DMS79 treated with DMSO at 0.1 percent for 48 hours (cell line): Measurements from ENCODE around the gene ZNF683.
"Not testable (repeated sequence)": the region's sequence is repeated elsewhere in the genome, so short reads cannot be mapped to it uniquely, and the experiment has no call there.

ENCODE experiments used
- DNase-seq: peaks from one replicate; lab custom pipeline; 2025; lab: John Stamatoyannopoulos, UW

Gene ZNF683

DNA sequence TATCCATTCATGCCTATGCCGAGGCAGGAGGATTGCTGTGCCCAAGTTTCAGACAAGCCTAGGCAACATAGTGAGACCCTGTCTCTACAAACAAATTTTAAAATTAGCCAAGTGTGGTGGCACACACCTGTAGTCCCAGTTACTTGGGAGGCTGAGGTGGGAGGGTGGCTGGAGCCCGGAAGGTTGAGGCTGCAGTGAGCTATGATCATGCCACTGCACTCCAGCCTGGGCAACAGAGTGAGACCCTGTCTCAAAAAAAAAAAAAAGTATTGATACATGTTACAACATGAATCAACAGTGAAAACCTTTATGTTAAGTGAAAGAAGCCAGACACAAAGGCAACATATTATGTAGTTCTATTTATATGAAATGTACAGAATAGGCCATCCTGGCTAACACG is 12.5 kb upstream of the ZNF683 start:
- not testable (repeated sequence) for DNase-seq

DNA sequence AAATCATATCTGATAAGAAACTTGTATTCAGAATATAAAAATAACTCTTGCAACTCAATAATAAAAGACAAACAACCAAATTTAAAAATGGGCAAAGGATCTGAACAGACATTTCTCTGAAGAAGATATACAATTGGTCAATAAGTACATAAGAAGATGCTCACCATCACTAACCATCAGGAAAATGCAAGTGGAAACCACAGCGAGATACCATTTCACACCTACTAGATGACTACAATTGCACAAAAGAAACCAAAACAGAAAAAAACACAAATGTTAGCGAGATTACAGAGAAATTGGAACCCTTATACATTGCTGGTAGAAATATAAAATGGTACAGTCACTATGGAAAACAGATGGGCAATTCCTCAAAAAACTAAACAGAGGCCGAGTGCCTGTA is 11.5 kb upstream of the ZNF683 start:
- DNase-seq = no peak

DNA sequence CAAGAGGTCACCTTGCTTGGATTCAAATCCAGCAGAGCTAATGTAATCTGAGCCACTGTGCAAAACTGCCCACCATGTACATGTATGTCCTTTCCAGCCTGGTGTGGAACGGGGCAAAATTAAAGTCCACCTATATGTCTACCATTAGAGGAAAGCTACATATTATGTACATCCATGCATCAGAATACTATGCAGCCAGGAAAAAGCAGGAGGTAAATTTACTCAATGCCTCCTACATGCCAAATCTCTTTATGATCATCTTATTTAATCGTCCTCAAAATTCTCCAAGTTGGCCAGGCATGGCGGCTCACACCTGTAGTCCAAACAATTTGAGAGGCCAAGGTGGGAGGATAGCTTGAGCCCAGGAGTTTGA is 6.3 kb upstream of the ZNF683 start:
- DNase-seq = no peak

DNA sequence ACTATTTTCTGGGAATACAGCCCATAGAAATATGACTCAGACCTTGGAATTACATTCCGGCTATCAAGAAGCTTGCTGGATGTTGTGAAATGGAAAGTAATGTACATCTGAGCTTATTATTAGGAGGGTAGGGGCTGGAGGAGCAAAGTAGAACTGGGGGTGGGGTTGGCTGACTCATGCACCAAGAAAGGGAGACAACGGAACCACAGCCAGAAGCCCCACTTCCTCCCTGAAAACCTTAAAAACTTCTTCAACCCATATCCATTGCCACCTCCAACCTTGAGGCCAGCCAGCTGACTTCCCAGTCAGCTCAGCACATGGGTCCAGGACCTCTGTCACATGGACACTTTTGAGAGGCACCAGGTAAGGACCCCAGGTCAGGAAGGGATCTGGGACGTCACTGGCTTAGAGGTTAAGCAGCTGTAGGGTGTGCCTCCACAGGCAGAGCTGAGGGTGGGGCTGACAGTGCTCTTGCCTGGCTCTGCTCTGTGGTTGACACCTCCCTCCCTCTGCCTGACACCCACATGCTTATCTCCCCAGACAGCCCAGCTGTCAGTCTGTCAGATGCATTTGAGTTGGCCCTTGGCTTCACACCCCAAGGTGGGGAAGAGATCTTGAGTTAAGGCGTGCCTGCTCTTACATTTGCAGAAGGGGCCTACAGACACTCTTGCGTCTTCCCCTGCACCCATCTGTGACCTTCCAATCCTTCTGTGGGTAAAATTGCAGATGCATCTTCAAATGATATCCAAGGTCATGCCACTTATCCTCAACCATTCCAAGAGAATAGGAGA is 5.7 kb upstream of the ZNF683 start:
- no peak for DNase-seq

DNA sequence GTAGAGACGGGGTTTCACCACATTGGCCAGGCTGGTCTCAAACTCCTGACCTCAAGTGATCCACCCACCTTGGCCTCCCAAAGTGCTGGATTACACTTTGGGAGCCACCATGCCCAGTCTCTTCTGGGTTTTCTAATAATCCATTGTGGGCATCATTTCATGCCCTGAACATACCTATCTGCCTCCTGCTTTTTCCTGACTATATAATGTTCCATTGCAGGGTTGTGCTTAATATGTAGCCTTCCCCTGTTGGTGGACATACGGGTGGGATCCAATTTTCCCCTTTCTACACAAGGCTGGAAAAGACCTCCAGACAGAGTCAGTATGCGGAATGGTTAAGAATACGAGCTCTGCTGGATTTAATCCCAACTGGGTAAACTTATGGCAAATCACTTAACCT is 3.5 kb upstream of the ZNF683 start:
- no peak for DNase-seq

DNA sequence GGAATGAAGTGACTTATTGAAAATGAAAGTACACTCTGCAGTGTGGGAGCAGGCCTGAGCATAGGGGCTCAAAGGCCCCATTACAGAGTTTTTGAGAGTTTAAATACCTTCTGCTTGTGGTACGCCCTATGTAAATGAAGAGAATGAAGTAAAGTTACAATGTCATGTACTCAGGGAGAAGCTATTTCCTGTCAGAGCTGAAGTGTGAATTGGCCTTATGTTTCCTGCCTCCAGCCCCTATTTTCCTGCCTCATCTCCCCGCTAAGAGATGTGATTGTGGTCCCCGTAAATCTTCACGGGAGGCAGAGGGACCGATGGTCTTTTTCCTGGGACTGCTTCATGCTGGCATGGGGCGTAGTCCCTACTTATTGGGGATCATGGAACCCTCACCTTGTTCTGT is 2.5 kb upstream of the ZNF683 start:
- no peak for DNase-seq

DNA sequence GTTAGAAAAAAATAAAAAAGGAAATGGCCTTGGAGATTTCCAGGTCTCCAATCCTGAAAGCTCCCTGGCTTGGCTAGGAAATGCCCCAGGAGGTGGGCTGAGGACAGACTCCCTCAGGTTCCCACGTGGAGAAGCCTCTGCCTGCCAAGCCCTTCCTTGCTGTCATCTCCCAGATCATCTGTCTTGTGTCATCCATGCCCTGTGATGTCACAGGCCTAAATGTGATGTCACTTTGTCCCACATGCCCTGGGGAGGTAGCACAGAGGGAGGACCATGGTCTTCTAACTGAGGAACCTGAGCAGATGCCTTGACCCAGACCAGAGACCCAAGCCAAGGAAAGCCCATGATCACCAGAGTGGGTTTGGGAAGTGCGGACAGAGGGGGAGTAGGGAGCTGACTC is 1.8 kb upstream of the ZNF683 start:
- DNase-seq = not testable (repeated sequence)

DNA sequence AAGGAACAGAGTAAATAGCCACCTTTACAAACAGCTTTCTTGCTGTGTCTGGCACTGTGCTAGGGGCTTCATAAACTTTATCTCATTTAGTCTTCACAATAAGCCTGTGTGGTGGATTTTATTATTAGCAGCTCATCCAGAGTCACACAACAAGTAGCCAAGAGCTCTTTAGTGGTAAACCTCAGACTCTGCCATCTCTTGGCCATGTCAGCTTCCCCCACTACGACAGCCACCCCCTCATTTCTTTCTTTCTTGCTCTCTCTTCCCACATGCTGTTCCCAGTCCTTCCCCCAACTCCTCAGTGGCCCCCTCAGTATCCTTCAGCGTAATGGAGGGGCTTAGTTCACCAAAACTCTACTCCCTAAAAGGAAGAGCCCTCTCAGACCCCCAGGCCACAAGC is 1.2 kb upstream of the ZNF683 start:
- DNase-seq = no peak

DNA sequence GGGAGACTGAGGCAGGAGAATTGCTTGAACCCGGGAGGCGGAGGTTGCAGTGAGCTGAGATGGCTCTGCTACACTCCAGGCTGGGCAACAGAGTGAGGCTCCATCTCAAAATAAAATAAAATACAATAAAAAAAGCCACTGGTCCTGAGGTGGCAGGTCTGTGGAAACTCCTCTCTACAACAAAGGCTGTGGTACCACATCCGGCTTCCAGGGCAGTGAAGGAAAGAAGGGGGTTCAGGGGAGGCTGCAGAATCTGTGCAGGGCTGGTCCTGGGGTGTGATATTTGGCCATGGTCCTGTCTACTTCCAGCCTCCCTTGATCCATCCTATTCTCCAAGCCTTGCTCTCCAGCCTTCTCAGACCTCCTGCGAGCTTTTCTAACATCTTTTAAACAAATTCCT is 731 bp upstream of the ZNF683 start:
- DNase-seq = no peak

DNA sequence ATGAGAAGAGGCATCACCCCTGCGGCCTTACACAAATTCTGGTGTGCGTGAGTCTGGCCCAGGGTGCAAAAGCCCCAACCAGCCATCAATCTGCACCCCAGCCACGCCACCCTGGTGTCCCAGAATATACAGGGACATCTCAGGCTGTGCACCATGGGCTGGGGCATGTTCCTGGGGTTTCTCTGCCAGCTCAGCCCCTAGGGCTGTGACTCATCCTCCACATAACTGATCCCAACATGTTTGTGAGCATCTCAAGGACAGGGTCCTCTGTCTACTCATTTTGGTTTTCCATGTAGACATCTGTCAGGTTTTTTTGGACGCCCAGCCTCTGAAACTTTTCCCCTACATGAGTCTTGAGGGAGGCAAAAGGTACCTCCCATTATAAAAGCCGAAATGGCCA is 511 bp downstream of the ZNF683 start:
- no peak for DNase-seq

DNA sequence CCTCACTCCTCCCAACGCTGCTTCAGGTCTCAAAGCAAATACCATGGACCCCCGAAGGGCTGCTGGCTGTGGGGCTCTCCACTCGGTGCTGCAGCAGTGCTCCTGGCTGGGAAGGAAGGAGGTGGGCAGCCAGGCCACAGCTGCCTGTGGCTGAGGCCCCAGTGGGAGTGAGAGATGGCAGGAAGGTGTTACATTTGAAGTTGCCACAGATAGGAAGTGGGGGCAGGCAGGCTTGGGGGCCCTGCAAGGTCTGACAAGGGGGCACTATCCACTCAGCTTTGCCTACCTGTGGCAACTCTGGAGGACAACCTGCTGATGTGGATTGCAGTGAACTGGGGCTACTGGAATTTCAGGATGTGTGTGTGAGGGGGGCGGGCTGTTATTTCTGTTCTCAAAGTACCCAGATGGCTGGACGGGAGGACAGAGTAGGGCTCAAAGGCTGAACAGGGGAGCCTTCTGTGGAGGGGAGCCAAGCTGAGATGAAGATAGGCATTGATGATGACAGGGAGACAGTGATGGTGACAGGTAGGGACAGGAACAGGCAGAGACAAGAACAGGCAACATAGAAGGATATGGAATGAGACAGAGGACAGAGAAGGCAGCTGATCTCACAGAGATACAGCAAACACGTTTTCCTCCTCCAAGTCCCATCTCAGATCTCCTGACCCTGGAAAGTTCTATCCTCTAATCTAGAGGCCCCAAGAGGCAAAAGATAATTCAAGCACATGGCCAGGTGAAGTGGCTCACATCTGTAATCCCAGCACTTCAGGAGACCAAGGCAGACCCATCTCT is 1.8 kb downstream of the ZNF683 start:
- no peak for DNase-seq

DNA sequence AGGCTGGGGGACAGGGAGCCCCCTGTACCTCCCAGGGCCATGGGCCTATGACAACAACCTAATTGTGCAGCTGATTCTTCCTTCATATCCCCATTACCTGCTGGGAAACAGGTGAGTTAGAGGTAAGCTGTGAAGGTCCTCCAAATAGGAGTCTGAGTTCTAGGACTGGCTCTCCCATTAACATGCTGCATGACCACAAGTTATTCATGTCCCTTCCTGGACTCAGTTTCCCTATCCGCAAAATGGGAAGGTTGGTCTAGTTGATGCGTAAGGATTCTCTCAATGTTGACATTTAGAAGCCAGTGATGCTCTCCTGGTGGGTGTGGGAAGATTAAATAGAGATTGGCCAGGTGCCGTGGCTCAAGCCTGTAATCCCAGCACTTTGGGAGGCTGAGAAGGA is 4.1 kb downstream of the ZNF683 start:
- no peak for DNase-seq

DNA sequence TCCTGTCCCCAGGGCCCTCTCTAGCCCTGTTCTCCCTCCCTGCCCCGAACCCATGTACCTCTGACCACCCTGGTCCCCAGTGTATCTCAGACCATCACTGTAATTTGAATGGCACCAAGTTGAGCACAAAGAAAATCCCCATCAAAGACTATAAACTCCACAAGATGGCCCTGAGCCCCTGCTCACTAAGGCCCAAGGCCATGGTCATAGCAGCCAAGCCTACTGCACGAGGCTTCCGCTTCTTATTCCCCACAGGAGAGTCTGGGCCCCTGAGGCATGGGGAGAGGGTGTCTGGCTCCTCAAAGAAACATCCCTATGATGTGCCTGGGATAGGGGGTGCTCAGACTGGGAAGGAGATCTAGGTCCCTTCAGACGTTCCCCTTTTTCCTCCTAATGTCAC is 4.5 kb downstream of the ZNF683 start:
- DNase-seq = no peak

DNA sequence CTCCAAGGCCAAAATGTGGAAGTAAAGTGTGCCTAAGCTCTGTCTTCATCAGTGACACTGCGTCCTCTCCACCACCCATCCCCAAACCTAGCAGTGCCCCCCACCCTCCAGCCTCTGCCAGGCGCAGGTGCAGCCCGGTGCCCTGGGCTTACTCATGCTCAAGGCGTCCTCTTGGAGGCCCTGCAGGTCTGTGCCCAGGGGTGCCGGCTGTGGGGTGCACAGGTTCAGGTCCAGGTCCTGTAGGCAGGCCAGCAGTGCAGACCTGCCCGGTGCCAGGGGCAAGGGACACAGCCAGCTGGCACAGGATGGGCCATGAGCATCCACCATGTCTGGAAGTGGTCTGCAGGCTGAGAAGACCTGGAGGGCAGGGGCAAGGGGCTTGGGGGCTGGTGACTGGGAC is 5.1 kb downstream of the ZNF683 start:
- DNase-seq = no peak

DNA sequence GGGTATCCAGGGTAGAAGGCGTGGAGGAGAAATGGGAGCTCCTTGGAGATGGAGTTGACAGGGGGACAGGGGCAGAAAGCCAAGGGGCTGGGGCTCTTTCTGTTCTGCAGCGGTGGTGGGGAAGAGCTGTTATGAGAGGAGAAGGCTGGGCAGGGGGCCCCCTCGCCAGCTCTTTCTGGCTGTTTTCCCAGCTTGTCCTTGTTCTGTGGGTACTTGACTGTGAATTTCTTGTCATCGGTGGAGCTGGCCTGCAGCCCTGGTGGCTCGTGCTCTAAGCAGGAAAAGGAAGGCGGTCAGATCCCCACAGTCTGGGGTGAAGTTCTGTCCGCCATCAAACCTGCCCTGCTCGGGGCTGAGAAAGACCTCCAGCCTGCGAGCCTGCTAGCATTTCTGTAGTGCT is 7.6 kb downstream of the ZNF683 start:
- DNase-seq = peak; percentile 88

DNA sequence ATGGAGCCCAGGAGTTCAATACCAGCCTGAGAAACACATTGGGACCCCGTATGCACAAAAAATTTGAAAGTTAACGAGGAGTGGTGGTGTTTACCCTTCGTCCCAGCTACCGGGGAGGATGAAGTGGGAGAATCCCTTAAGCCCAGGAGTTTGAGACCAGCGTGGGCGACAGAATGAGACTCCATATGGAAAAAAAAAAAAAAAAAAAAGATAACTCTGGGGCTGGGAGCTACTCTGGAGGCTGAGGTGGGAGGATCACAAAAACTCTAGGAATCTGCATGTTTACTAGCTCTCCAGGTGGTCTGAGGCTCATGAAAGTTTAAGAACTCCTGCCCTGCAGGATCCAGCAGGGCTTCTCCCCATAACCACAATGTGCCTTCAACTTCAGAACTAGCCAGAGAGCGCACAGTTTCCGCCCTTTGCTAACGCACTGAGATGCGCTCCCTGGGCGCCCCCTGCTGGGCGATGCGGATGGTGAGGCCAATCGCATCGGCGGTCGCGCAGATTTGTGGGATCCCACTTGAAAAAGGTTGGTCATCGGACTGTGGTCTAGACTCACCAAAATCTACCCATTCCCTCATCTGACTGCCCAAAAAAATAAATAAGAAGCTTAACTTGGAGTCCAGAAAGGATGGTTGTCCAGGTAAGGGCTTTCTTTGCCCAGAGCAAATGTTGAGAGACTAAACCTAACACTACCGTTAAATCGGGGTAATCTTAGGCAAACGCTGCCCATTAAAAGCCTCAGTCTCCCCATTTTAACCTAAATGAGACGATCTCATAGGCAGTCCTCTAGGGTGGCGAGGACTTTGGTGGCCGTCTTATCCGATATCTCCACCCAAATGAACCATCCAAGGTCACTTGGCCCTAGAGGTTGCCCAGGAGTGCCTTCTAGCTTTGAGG is 8.8 kb downstream of the ZNF683 start:
- DNase-seq = no peak

DNA sequence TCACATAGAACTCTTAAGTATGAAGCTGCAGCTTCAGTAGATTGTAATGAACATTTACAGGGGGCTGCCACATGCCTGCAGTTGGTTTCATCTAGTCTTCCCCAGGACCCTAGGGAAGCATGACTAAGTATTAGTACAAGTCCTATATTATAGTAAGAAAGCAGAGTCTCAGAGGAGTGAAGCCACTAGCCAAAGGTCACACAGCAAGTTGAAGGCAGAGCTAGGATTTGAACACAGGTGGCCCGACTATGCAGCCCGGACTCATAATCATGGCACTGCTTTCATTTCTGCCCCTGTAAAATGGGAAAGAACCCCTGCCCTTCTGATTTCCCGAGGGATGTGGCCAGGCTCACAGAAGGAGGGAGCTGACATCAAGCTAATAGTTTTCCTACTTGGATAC is 10.2 kb downstream of the ZNF683 start:
- DNase-seq = no peak

DNA sequence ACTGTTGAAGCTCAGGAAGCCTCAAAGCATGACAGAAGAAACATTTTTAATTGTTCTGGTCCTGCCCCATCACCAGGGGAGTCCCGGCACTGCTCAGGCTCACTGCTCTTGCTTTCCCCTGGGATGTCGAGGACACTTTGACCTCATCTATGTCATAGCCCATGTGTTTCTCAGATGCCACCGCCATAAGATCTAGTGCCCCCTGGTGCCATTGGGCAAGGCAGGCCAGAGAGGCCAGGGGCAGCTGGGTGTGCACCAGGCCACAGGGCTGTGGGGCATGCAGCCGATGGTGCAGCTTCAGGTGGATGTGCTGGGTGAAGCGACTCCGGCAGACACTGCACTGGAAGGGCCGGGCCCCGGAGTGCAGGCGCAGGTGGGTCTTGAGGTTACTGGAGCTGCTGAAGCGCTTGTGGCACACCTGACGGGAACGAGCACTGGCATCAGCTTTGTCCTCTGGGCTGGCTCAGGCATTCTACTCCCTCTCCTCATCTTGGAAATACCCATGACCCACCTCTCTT is 10.9 kb downstream of the ZNF683 start:
- no peak for DNase-seq

DNA sequence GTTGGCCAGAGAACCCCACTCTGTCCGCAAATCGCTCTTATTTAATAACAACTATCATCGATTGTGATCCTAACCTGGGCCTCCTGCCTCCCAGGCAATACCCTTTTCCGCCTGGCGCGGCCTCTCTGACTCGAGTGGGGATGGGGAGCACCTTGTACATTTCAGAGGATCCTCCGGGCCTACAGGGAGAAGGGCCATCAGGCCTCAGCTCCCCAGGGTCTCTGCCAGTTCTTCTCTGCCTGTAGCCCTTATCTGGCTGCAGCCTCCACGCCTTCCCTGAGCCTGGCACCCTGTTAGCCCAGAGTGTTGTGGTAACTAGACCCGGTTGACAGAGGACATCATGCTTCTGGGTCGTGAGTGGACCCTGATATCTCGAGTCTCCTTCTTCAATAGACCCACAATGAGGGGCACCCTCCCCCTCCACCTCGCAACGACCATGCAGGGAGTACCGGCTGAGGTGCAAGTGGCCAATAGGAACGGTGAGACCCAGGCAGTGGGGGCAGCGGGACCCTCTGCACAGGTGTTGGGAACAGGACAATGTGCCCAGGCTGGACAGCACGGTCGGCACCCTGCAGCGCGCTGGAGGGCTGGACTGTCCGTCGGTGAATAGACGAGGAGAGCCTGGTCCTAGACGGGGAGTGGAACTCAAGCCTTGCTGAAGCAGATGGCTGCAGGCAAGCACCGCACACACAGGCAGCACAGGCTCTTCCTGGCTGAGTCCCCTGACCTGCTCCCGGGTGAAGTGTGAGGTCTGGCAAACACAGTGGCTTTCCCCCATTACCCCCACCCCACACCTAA is 11.5 kb downstream of the ZNF683 start:
- DNase-seq = no peak

DNA sequence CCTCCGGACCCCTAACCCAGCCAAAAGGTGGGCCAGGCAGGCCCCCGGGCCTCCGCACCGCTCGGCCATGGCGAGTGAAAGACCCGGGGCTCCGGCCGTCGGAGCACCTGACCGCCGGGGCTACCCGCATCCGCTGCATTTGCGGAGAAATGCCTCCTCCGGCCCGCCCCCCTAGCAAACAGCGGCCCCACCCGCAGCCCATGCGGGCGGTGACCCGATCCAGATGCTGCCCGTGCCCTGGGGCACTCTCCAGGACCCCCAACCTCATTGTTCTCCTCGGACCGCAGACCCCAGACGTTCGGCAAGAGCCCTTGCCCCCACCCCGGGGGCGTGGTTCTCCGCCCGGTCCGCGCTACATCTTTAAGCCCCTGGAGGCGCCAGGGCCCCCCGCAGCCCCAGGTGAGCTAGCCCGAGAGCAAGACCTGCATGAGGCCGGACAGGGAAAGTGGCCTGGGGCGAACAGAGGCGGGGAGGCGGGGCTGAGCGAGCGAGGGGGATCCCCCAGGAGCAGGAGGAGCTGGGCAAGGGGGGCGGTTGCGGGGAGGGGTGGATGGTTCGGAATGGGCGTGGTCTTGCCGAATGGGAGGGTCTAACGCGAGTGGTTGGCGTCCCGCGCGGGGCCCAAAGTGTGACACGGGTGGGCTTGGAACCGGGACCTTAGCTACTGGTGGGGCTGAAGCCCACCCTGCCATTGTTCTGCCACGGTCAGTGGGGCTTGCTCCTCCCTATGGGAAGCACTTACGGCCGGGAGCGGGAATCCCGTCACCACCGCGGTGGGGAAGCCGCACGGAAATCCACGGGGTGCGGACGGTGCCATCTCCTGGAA is 12.4 kb downstream of the ZNF683 start:
- DNase-seq = no peak
